Epithelial cell of umbilical artery (primary cell): ENCODE results near the gene TMEM87B. TPM values are rescaled to one million over a fixed set of nuclear protein-coding genes. Genes with fewer than 3 reads are reported as not detected.

Experiments
- total RNA-seq: library from RNA; depleted of rRNA; stranded (reverse); fragments of >200 nt; gene quantifications from 2 replicates; pipeline ENCODE4 v1.2.3, GENCODE V29; 2014

Gene TMEM87B, protein sequence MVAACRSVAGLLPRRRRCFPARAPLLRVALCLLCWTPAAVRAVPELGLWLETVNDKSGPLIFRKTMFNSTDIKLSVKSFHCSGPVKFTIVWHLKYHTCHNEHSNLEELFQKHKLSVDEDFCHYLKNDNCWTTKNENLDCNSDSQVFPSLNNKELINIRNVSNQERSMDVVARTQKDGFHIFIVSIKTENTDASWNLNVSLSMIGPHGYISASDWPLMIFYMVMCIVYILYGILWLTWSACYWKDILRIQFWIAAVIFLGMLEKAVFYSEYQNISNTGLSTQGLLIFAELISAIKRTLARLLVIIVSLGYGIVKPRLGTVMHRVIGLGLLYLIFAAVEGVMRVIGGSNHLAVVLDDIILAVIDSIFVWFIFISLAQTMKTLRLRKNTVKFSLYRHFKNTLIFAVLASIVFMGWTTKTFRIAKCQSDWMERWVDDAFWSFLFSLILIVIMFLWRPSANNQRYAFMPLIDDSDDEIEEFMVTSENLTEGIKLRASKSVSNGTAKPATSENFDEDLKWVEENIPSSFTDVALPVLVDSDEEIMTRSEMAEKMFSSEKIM
- total RNA-seq, result 27.6 and 48.3 TPM in 2 replicates

DNA sequence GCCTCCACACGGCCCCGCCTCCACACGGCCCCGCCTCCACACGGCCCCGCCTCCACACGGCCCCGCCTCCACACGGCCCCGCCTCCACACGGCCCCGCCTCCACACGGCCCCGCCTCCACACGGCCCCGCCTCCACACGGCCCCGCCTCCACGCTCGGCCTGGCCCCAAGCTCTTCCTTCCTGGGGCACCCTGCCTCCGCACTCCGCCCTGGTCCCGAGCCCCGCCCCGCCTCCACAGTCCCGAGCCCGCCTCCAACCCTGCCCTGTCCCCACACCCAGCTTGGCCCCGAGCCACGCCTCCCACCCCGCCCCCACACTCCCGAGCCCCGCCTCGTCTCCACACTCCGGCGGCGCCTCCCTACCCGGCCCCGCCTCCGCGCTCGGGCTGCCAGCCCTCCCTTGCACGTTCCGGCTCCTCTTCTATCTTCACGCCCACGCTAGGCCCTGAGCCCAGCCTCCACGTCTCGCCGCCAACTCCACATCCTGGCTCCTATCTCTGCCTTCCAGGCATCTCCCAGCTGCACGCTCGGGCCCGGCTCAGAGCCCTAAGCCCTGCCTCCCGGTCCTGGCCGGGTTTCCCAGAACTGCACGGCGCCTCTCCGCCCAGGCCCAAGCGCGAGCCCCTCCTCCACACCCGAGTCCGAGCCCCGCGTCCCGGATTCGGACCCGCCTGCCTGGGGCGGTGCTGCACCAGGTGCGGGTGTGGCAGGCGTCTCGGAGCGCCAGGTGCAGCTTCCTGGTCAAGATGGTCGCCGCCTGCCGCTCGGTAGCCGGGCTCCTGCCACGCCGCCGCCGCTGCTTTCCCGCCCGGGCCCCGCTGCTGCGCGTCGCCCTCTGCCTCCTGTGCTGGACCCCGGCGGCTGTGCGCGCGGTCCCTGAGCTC is at the start of gene TMEM87B:
Gene TMEM87B (plus strand): TSS at position 423 of the 883 bp plus-strand sequence. CDS start 323 bp downstream, at position 746.

DNA sequence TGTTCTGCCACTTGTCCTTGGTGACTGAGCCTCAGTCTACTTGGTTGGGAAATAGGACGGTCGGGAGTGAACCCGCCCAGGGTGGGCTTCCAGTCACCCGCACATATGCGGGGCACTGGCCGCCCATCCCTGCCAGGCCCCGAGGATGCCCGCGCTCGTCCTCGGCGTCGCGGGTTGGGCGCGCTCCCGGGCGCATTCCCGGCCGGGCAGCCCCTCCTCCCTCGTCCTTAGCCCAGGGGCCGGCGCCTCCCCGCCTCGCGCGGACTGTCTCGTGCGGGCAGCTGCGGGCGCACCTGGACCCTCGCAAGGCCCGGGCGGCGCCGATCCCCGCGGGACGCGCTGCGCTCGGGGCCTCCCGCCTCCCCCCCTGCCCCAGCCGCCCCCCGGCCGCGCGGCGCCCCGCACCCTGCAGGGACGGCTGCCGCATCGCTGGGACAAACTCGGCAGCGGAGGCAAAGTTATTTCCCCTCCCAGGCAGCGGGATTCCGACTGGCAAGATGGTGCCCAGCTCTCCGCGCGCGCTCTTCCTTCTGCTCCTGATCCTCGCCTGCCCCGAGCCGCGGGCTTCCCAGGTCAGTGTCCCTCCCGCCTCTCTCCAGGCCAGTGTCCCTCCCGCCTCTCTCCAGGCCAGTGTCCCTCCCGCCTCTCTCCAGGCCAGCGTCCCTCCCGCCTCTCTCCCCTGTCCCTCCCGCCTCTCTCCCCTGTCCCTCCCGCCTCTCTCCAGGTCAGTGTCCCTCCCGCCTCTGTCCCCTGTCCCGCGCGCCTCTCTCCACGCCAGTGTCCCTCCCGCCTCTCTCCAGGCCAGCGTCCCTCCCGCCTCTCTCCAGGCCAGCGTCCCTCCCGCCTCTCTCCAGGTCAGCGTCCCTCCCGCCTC is 83.3 kb downstream of the TMEM87B start, which contains the start of gene FBLN7:
Gene FBLN7 (plus strand): TSS at position 227 of the 874 bp plus-strand sequence. CDS start 271 bp downstream, at position 498.

Other genes starting within 250 kb of the TMEM87B start
- 59.1 and 60.8 TPM in 2 replicates for gene ANAPC1, start 171.1 kb upstream of the TMEM87B start, total RNA-seq
- gene MERTK, start 156.7 kb upstream of the TMEM87B start, total RNA-seq, result 7.8 and 17.6 TPM in 2 replicates
- gene FBLN7, start 83.1 kb downstream of the TMEM87B start, total RNA-seq, result 1.8 and 1.9 TPM in 2 replicates
- 3.3 and 10.1 TPM in 2 replicates for gene ZC3H8, start 199.8 kb downstream of the TMEM87B start, total RNA-seq
- 1.4 and 1.9 TPM in 2 replicates for gene ZC3H6, start 220.3 kb downstream of the TMEM87B start, total RNA-seq